Transverse colon (tissue), 4 donors: ENCODE data around the gene OR8K3. TPM values are rescaled to one million over a fixed set of nuclear protein-coding genes. Genes with fewer than 3 reads are reported as not detected.

Experiments used
- DNase-seq: peaks from one replicate; pipeline ENCODE4 v3.0.0-alpha.2; 2019
- H3K27ac ChIP-seq, 4 donors: fragments of 200-600 bp; sonication (generic); 2 replicates each; pipeline ENCODE4 v1.5.1; 2016 to 2018; ENCODE audit warnings: inconsistent platforms in 4 of 4
- H3K27me3 ChIP-seq: fragments of 200-600 bp; sonication (generic); 2 replicates; pipeline ENCODE4 v1.5.1; 2017; ENCODE audit warnings: inconsistent platforms
- H3K36me3 ChIP-seq, 4 donors: fragments of 200-600 bp; sonication (generic); 2 replicates each; pipeline ENCODE4 v1.5.1; 2017 to 2019; ENCODE audit warnings: inconsistent platforms in 4 of 4
- H3K4me1 ChIP-seq, 4 donors: fragments of 200-600 bp; sonication (generic); 2 replicates each; pipeline ENCODE4 v1.5.1; 2017 to 2020; ENCODE audit warnings: inconsistent platforms in 4 of 4
- H3K4me3 ChIP-seq, 4 donors: fragments of 200-600 bp; sonication (generic); 1 replicate in 1 of 4; 2 replicates in 3 of 4; pipeline versions ENCODE4 v1.5.1 to v1.6.1; 2017 to 2019; ENCODE audit warnings: inconsistent platforms in 4 of 4
- H3K9me3 ChIP-seq, 2 donors: fragments of 200-600 bp; sonication (generic); 2 replicates each; pipeline ENCODE4 v1.5.1; 2017 to 2019; ENCODE audit warnings: inconsistent platforms in 2 of 2
- EP300 ChIP-seq: sonication (generic); formaldehyde crosslinking; IDR thresholded peaks from one replicate; pipeline ENCODE4 v1.6.1; 2017; ENCODE audit warnings: antibody characterized with exemption, low read depth
- POLR2A ChIP-seq: fragments of 450-650 bp; IDR thresholded peaks from one replicate; pipeline ENCODE4 v1.6.1; 2016; ENCODE audit warnings: antibody characterized with exemption, mild to moderate bottlenecking, moderate library complexity
- POLR2AphosphoS5 ChIP-seq, 3 donors: sonication (generic); formaldehyde crosslinking; IDR thresholded peaks; one replicate each; pipeline ENCODE4 v1.6.1; 2016; ENCODE audit warnings: antibody characterized with exemption in 3 of 3
- WGBS, 2 donors: methylation state at CpG; one replicate each; pipeline ENCODE4 v1.1.5; 2018; ENCODE audit warnings: low coverage in 1 of 2; 5-methylcytosine and 5-hydroxymethylcytosine counted together
- in situ Hi-C, 4 donors: fragments of 200-750 bp; cut with MboI; loops; one replicate each; pipeline versions ENCODE4 v1.15.0 to v1.15.1; 2017; ENCODE audit warnings: low sequenced_read_pairs in 3 of 4, low pct_ligation_motif_present in 1 of 4, low pct_unique_long_range_greater_than_20kb in 1 of 4
- intact Hi-C: fragments of 100-400 bp; cut with DNase I; formaldehyde crosslinking; loops from one replicate; pipeline ENCODE4 v1.15.1; 2023; ENCODE audit warnings: low total_unique reads
- total RNA-seq, 4 donors: library from RNA; depleted of rRNA; stranded (reverse); fragments of >200 nt; gene quantifications; one replicate each; pipeline ENCODE4 v1.1.0, GENCODE V29; 2016
- TF ChIP-seq, protein P1 (sequence below), 5 experiments: fragments of 200-600 bp in 3 of 5; fragments of 450-650 bp in 2 of 5; sonication (generic) in 3 of 5; IDR thresholded peaks; 1 replicate in 2 of 5; 2 replicates in 3 of 5; pipeline ENCODE4 v1.5.1; 2016 to 2017; ENCODE audit warnings: antibody characterized with exemption in 5 of 5, inconsistent platforms in 3 of 5, mild to moderate bottlenecking in 2 of 5, moderate library complexity in 1 of 5

OR8K3 gene
- total RNA-seq, 4 donors from 2014 or later: not detected

DNA sequence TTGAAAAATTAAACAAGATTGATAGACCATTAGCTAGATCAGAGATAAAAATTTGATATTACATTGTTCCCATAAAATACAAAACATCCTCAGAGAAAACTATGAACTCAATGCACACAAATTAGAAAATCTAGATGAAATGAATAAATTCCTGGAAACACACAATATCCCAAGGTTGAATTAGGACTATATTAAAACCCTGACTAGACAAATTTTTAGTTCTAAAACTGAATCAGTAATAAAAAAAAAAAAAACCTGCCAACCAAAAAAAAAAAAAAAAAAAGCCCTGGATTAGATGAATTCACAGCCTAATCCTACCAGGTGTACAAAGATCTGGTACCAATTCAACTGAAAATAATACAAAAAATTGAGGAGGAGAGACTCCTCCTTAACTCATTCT, 25.3 kb downstream of the OR8K3 start:
- H3K9me3 ChIP-seq: no peaks in the 10 kb centered on the region
- H3K4me3 ChIP-seq: no peak overlapping the region
- in situ Hi-C loops (no loop called here), intact Hi-C loops (no loop called here)
- no peak overlapping the region for H3K27ac ChIP-seq
- no peak for DNase-seq
- H3K27me3 ChIP-seq: no peaks in the 10 kb centered on the region
- H3K36me3 ChIP-seq: no peaks in the 10 kb centered on the region
- no peaks in the 10 kb centered on the region for H3K4me1 ChIP-seq
- TF ChIP-seq POLR2A (no peak), EP300 (no peak), POLR2AphosphoS5 (IDR thresholded peaks at IDR 0.05) (no peak)
- TF ChIP-seq, protein P1, sequence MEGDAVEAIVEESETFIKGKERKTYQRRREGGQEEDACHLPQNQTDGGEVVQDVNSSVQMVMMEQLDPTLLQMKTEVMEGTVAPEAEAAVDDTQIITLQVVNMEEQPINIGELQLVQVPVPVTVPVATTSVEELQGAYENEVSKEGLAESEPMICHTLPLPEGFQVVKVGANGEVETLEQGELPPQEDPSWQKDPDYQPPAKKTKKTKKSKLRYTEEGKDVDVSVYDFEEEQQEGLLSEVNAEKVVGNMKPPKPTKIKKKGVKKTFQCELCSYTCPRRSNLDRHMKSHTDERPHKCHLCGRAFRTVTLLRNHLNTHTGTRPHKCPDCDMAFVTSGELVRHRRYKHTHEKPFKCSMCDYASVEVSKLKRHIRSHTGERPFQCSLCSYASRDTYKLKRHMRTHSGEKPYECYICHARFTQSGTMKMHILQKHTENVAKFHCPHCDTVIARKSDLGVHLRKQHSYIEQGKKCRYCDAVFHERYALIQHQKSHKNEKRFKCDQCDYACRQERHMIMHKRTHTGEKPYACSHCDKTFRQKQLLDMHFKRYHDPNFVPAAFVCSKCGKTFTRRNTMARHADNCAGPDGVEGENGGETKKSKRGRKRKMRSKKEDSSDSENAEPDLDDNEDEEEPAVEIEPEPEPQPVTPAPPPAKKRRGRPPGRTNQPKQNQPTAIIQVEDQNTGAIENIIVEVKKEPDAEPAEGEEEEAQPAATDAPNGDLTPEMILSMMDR (IDR thresholded peaks at IDR 0.05): no peak

DNA sequence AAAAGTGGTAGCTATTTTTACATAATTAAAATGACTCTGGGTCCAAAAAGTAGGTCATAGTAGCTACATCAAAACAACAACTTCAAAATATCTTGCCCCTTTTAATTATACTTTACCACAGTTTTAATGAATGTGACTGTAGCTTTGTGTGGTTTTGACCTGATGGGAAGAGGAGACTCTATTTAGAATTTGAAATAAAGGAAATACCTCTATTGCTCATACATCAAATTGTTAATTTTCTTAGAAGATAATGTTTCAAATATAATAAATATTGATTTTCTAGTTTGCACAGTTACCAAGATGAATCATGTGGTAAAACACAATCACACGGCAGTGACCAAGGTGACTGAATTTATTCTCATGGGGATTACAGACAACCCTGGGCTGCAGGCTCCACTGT, 30.8 kb downstream of the OR8K3 start, which contains the start of gene OR8K1:
Gene OR8K1 (plus strand): TSS at position 301 of the 400 bp plus-strand sequence. CDS start 0 bp downstream, at position 301.
- WGBS, 2 donors: 75 to 83% methylated on average over 1 of the region's 1 CpG
- no peak within 1 kb of the TSS for H3K4me3 ChIP-seq
- in situ Hi-C loops: no loop called here
- no peaks in the 10 kb centered on the region for H3K9me3 ChIP-seq
- no peaks in the 10 kb centered on the region for H3K36me3 ChIP-seq
- no peak for TF ChIP-seq POLR2AphosphoS5 (IDR thresholded peaks at IDR 0.05)
- no peak for TF ChIP-seq EP300
- TF ChIP-seq, protein P1 (IDR thresholded peaks at IDR 0.05): no peak
- TF ChIP-seq POLR2A: no peak
- no peak within 1 kb of the TSS for H3K27ac ChIP-seq
- DNase-seq: no peak
- H3K27me3 ChIP-seq: no peaks in the 10 kb centered on the region
- no peaks in the 10 kb centered on the region for H3K4me1 ChIP-seq
- intact Hi-C loops: no loop called here

DNA sequence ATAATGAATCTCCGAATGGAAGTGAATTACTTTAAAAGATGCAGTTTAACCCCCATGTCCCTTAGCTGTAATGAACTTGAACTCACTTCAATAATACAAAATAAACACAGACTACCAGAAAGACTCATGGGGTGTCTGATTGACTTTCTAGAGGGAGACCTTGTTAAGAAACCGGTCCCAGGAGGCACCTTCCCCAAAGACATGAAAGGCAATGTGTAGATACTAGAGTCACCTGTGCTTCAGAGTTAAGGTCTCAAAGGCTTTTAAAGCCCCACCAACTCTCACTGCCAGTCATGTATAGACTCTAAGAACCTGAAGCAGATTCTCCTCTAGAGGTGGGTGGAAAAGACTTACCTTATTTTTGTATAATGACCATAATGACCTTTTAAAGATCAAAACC, 39.0 kb downstream of the OR8K3 start, which contains the start of gene OR8J1:
Gene OR8J1 (plus strand): TSS at position 301 of the 400 bp plus-strand sequence. CDS start 5,956 bp downstream, outside the sequence.
- no peak within 1 kb of the TSS for H3K4me3 ChIP-seq
- H3K27ac ChIP-seq: no peak within 1 kb of the TSS
- in situ Hi-C loops: no loop called here
- intact Hi-C loops: no loop called here
- no peaks in the 10 kb centered on the region for H3K9me3 ChIP-seq
- H3K27me3 ChIP-seq: no peaks in the 10 kb centered on the region
- TF ChIP-seq POLR2A (no peak), EP300 (no peak), POLR2AphosphoS5 (IDR thresholded peaks at IDR 0.05) (no peak)
- TF ChIP-seq, protein P1 (IDR thresholded peaks at IDR 0.05): no peak
- 82 to 86% methylated on average over 2 of the region's 2 CpGs for WGBS, 2 donors
- H3K4me1 ChIP-seq: no peaks in the 10 kb centered on the region
- DNase-seq: no peak
- H3K36me3 ChIP-seq: no peaks in the 10 kb centered on the region

Other genes starting within 250 kb of the OR8K3 start
- gene OR8I2, start 221.8 kb upstream of the OR8K3 start, total RNA-seq: not detected
- not detected for gene OR8H2, start 211.5 kb upstream of the OR8K3 start, total RNA-seq
- gene OR8H3, start 192.8 kb upstream of the OR8K3 start, total RNA-seq: not detected
- gene OR8J3, start 174.9 kb upstream of the OR8K3 start, total RNA-seq: not detected
- not detected for gene OR8K5, start 154.8 kb upstream of the OR8K3 start, total RNA-seq
- not detected for gene OR5J2, start 138.5 kb upstream of the OR8K3 start, total RNA-seq
- gene OR5T2, start 80.9 kb upstream of the OR8K3 start, total RNA-seq: not detected
- gene OR5T3, start 62.9 kb upstream of the OR8K3 start, total RNA-seq: not detected
- gene OR5T1, start 41.0 kb upstream of the OR8K3 start, total RNA-seq: not detected
- not detected for gene OR8H1, start 22.9 kb upstream of the OR8K3 start, total RNA-seq
- gene OR8K1, start 30.9 kb downstream of the OR8K3 start, total RNA-seq: not detected
- not detected for gene OR8J1, start 39.1 kb downstream of the OR8K3 start, total RNA-seq
- not detected for gene OR8U1, start 60.5 kb downstream of the OR8K3 start, total RNA-seq
- not detected for gene OR5AL1, start 97.6 kb downstream of the OR8K3 start, total RNA-seq
- not detected for gene OR5M3, start 158.2 kb downstream of the OR8K3 start, total RNA-seq
- not detected for gene OR5M8, start 176.2 kb downstream of the OR8K3 start, total RNA-seq
- not detected for gene OR5M11, start 228.1 kb downstream of the OR8K3 start, total RNA-seq